HepG2 (cell line): ENCODE data around the gene MEIS1. TPM values are rescaled to one million over a fixed set of nuclear protein-coding genes. Genes with fewer than 3 reads are reported as not detected.

Source experiments
- DMAP1 ChIP-seq: IDR thresholded peaks from 2 replicates; pipeline ENCODE4 v1.6.1; 2016
- MYPOP ChIP-seq: sonication (generic); formaldehyde crosslinking; IDR thresholded peaks from 2 replicates; pipeline ENCODE4 v1.8.1; 2023; ENCODE audit warnings: mild to moderate bottlenecking, moderate library complexity, missing genetic modification reagents
- NBN ChIP-seq: fragments of 450-650 bp; conservative IDR thresholded peaks from 2 replicates; pipeline ENCODE4 v1.6.1; 2017
- NFYB ChIP-seq: sonication (generic); formaldehyde crosslinking; IDR thresholded peaks from 2 replicates; pipeline ENCODE4 v1.4.0; 2020; ENCODE audit warnings: missing genetic modification reagents
- NR2F6 ChIP-seq, 2 experiments: IDR thresholded peaks; 2 replicates each; pipeline ENCODE4 v1.6.1; 2016; ENCODE audit warnings: antibody characterized with exemption in 1 of 2, mild to moderate bottlenecking in 1 of 2
- PRMT3 ChIP-seq: sonication (generic); formaldehyde crosslinking; IDR thresholded peaks from 2 replicates; pipeline ENCODE4 v1.8.1; 2022; ENCODE audit warnings: low read depth, mild to moderate bottlenecking, moderate library complexity, missing genetic modification reagents, borderline replicate concordance
- RFX5 ChIP-seq: IDR thresholded peaks from 2 replicates; pipeline ENCODE4 v1.6.1; 2011; ENCODE audit warnings: low read depth, low read length, improper control_type of control experiment
- TARDBP ChIP-seq: sonication (generic); formaldehyde crosslinking; IDR thresholded peaks from 2 replicates; pipeline ENCODE4 v1.8.0; 2022; ENCODE audit warnings: mild to moderate bottlenecking, missing genetic modification reagents
- ZFP90 ChIP-seq: sonication (generic); formaldehyde crosslinking; IDR thresholded peaks from 2 replicates; pipeline ENCODE4 v1.8.0; 2022; ENCODE audit warnings: missing genetic modification reagents, mild to moderate bottlenecking, inconsistent platforms, borderline replicate concordance
- ZNF136 ChIP-seq: sonication (generic); formaldehyde crosslinking; IDR thresholded peaks from 2 replicates; pipeline ENCODE4 v1.8.1; 2022; ENCODE audit warnings: low read depth, mild to moderate bottlenecking, moderate library complexity, missing genetic modification reagents
- ZNF230 ChIP-seq: sonication (generic); formaldehyde crosslinking; IDR thresholded peaks from 2 replicates; pipeline ENCODE4 v1.4.0; 2020; ENCODE audit warnings: mild to moderate bottlenecking, missing genetic modification reagents
- ZNF24 ChIP-seq: fragments of 450-650 bp; IDR thresholded peaks from 2 replicates; pipeline ENCODE4 v1.6.1; 2017; ENCODE audit warnings: antibody characterized with exemption, mild to moderate bottlenecking
- ZNF256 ChIP-seq: sonication (generic); formaldehyde crosslinking; conservative IDR thresholded peaks from 2 replicates; pipeline ENCODE4 v1.4.0; 2020; ENCODE audit warnings: missing genetic modification reagents
- ZNF552 ChIP-seq: sonication (generic); formaldehyde crosslinking; IDR thresholded peaks from 2 replicates; pipeline ENCODE4 v1.9.0; 2022; ENCODE audit warnings: missing genetic modification reagents, mild to moderate bottlenecking, borderline replicate concordance
- ZNF746 ChIP-seq: sonication (generic); formaldehyde crosslinking; IDR thresholded peaks from 2 replicates; pipeline ENCODE4 v1.8.0; 2022; ENCODE audit warnings: mild to moderate bottlenecking, missing genetic modification reagents
- ZNF772 ChIP-seq: sonication (generic); formaldehyde crosslinking; IDR thresholded peaks from 2 replicates; pipeline ENCODE4 v1.5.0; 2020; ENCODE audit warnings: mild to moderate bottlenecking, missing genetic modification reagents
- ZNF773 ChIP-seq: sonication (generic); formaldehyde crosslinking; IDR thresholded peaks from 2 replicates; pipeline ENCODE4 v1.4.0; 2020; ENCODE audit warnings: missing genetic modification reagents, borderline replicate concordance
- ZNF776 ChIP-seq: sonication (generic); formaldehyde crosslinking; IDR thresholded peaks from 2 replicates; pipeline ENCODE4 v1.4.0; 2020; ENCODE audit warnings: mild to moderate bottlenecking, missing genetic modification reagents
- ZNF782 ChIP-seq: sonication (generic); formaldehyde crosslinking; IDR thresholded peaks from 2 replicates; pipeline ENCODE4 v1.4.0; 2020; ENCODE audit warnings: missing genetic modification reagents, mild to moderate bottlenecking, borderline replicate concordance
- polyA plus RNA-seq, 8 experiments: library from polyadenylated mRNA; depleted of rRNA in 3 of 8; stranded (reverse) in 7 of 8; unstranded in 1 of 8; fragments of >200 nt; fragmentation: Illumina TruSeq in 4 of 8; extraction: Trizol in 4 of 8; gene quantifications; 2 replicates each; pipeline versions ENCODE4 v1.2.1 to v1.2.3, GENCODE V29; 2011 to 2016; ENCODE audit warnings: low read depth in 4 of 8, missing spikeins in 1 of 8, mixed read lengths in 1 of 8; ENCODE audit not compliant: insufficient read depth in 1 of 8
- total RNA-seq, 5 experiments: library from RNA; depleted of rRNA; stranded (reverse); fragments of >200 nt; fragmentation: Illumina TruSeq; extraction: Trizol; gene quantifications; 2 replicates each; pipeline ENCODE4 v1.2.3, GENCODE V29; 2016; ENCODE audit warnings: low read depth in 1 of 5
- TF ChIP-seq, protein P1 (sequence below): sonication (generic); formaldehyde crosslinking; IDR thresholded peaks from 2 replicates; pipeline ENCODE4 v1.4.0; 2020; ENCODE audit warnings: mild to moderate bottlenecking, missing genetic modification reagents

Gene MEIS1
- total and polyA plus RNA-seq, 2 of the 13 experiments (the other 11 are each of a cell fraction or from before 2014, with no cell fraction given): 3.8 to 6.0 TPM

DNA sequence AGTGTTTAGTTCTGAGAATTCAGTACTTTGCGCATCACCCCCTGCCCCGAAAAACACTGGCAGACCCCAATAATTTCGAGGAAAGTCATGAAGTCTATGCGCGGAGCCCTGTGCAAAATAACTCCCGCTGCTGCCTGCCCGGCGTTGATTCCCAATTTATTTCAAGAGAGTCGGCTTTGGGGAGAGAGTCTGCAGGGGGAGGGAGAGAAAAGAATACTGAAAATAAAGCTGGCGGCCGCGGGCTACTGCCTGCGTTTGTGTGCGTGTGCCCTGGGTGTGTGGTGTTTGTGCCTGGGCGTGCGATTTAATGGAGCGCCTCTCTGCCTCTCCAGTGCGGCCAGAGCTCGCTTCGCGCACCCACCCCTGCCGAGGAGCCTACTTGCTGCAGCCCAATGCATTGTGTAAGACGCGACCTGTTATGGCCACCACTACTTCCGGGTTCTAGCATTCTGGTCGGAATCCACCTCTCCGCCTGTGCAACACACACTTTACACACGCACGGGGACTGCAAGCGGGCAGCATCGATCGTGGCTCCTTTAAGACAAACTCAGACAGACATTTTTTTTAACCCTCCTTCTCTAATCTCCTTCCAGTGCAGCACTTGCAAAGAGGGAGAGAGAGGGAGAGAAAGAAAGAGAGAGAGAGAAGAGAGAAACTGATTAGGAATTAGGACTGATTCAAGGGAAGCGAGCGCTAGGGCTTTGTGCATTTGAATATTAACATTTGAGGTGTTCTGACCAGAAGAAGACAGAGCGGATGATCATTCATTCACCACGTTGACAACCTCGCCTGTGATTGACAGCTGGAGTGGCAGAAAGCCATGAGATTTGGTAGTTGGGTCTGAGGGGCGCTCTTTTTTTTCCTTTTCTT lies at the start of gene MEIS1 (continued):
- TF ChIP-seq, protein P1, sequence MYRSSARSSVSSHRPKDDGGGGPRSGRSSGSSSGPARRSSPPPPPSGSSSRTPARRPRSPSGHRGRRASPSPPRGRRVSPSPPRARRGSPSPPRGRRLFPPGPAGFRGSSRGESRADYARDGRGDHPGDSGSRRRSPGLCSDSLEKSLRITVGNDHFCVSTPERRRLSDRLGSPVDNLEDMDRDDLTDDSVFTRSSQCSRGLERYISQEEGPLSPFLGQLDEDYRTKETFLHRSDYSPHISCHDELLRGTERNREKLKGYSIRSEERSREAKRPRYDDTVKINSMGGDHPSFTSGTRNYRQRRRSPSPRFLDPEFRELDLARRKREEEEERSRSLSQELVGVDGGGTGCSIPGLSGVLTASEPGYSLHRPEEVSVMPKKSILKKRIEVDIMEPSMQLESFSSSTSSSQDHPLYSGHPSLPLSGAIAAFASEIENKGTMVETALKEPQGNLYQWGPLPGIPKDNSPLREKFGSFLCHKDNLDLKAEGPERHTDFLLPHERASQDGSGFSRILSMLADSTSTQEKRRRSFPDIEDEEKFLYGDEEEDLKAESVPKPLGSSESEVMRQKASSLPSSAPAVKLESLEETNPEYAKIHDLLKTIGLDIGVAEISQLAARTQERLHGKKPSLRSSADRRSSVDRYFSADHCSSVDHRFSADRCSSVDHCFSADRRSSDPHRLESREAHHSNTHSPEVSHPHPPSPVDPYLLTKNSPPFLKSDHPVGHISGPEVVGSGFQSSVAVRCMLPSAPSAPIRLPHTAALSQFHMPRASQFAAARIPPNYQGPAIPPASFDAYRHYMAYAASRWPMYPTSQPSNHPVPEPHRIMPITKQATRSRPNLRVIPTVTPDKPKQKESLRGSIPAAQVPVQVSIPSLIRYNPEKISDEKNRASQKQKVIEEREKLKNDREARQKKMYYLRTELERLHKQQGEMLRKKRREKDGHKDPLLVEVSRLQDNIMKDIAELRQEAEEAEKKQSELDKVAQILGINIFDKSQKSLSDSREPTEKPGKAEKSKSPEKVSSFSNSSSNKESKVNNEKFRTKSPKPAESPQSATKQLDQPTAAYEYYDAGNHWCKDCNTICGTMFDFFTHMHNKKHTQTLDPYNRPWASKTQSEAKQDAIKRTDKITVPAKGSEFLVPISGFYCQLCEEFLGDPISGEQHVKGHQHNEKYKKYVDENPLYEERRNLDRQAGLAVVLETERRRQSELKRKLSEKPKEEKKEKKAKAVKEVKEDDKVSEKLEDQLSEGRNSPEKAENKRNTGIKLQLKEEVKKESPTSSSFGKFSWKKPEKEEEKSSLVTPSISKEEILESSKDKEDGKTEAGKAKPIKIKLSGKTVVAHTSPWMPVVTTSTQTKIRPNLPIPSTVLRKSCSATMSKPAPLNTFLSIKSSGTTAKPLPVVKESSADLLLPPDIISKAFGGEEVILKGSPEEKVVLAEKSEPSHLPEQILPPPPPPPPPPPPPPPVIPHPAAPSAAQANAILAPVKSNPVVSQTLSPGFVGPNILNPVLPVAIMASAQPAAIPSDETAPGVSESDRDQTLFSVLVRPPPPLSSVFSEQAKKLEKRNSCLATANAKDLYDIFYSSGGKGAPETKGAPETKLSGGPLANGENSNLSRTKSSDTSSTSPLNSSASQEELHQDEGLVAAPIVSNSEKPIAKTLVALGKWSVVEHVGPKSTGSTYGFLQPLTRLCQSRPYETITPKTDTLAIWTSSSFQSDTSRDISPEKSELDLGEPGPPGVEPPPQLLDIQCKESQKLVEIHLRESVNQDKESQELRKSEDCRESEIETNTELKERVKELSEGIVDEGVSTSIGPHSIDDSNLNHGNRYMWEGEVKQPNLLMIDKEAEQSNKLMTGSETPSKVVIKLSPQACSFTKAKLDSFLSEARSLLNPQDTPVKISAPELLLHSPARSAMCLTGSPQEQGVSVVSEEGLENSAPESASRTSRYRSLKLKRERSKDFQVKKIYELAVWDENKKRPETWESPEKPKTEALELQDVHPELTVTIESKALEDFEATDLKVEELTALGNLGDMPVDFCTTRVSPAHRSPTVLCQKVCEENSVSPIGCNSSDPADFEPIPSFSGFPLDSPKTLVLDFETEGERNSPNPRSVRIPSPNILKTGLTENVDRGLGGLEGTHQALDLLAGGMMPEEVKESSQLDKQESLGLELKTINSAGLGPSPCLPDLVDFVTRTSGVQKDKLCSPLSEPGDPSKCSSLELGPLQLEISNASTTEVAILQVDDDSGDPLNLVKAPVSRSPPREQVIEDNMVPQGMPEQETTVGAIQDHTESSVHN (CRISPR knock-in tag): peak; percentile 61; the same call in 1 of the 2 replicates
- TF ChIP-seq ZNF256 (CRISPR knock-in tag) (0 out of 2 replicates have a peak, but pooled peaks have one; percentile 35), NBN (no peak), DMAP1 (CRISPR knock-in tag) (peak; percentile 82), ZNF776 (no peak), ZNF773 (CRISPR knock-in tag) (no peak; the same call in 1 of the 2 replicates), ZNF230 (peak; percentile 59; the same call in 1 of the 2 replicates), TARDBP (peak; percentile 92), NR2F6 (IDR thresholded peaks at IDR 0.05) (no peak), NR2F6 (CRISPR knock-in tag; IDR thresholded peaks at IDR 0.05) (peak; percentile 57; the same call in 1 of the 2 replicates), ZNF772 (CRISPR knock-in tag) (peak; percentile 85; the same call in 1 of the 2 replicates), ZFP90 (CRISPR knock-in tag) (peak; percentile 96), ZNF24 (peak; percentile 43; the same call in 1 of the 2 replicates), ZNF136 (CRISPR knock-in tag) (peak; percentile 75; the same call in 1 of the 2 replicates), ZNF552 (CRISPR knock-in tag) (peak; percentile 57; the same call in 1 of the 2 replicates), NFYB (CRISPR knock-in tag) (peak; percentile 72), ZNF782 (CRISPR knock-in tag) (peak; percentile 60; the same call in 1 of the 2 replicates), RFX5 (peak; percentile 44; the same call in 1 of the 2 replicates), ZNF746 (CRISPR knock-in tag) (0 out of 2 replicates have a peak, but pooled peaks have one; percentile 28), PRMT3 (CRISPR knock-in tag) (peak; percentile 41; the same call in 1 of the 2 replicates), MYPOP (CRISPR knock-in tag) (peak; percentile 93)
